K562 treated with DMSO at 1 percent for 12 hours (cell line): ENCODE measurements around the gene MT4. TPM values are rescaled to one million over a fixed set of nuclear protein-coding genes. Genes with fewer than 3 reads are reported as not detected.

Source experiments
- total RNA-seq: library from RNA; unstranded; fragments of 300-600 nt; gene quantifications from 2 replicates; pipeline ENCODE4 v1.2.3, GENCODE V29; 2022; ENCODE audit not compliant: insufficient read depth

MT4 gene
- not detected in 2 replicates for total RNA-seq

GRCh38 chr16:56564793-56565477, at the start of gene MT4:
TSS of gene MT4 (plus strand) at chr16:56565073. CDS start at chr16:56565129, 56 bp downstream.

DNA sequence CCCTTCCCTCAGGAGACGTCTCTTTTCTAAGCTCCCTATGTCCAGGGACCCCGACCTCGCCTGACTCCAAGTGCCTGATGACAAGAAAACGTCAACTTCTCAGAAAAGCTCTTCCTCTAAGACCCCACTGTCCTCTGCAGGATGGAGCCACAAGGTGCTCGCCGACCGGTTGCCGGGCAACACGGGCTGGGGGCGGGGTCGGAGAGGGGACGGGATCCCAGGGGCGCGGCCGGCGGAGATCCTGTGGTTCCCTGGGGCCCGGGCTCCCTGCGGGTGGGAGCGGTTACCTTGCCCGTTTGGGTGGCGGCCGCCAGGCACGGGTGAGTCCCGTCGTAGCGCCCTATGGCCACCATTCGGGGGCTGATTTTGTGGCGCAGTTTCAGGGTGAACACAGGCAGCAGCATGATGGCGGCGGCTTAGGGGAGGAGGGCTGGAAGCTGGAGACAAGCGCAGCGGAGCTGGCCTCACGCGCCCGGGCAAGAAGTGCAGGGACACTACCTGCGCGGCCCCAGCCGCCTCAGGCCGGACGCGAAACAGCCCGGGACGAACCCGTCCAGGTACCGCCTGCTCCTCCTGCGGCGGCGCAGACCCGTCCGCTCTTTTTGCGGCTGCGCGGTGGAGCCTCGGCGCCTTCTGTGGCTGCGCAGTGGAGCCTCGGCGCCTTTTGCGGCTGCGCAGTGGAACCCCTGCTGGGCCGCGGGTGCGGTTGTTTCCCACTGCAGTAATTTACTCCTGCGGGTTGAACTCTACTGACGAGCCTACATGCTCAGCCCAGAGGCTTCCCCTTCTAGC, 45.2 kb upstream of the MT4 start, which contains the start of gene BBS2:
BBS2 (minus strand) TSS at position 566 of the 792 bp plus-strand sequence; CDS start at position 404, 162 bp downstream.

DNA sequence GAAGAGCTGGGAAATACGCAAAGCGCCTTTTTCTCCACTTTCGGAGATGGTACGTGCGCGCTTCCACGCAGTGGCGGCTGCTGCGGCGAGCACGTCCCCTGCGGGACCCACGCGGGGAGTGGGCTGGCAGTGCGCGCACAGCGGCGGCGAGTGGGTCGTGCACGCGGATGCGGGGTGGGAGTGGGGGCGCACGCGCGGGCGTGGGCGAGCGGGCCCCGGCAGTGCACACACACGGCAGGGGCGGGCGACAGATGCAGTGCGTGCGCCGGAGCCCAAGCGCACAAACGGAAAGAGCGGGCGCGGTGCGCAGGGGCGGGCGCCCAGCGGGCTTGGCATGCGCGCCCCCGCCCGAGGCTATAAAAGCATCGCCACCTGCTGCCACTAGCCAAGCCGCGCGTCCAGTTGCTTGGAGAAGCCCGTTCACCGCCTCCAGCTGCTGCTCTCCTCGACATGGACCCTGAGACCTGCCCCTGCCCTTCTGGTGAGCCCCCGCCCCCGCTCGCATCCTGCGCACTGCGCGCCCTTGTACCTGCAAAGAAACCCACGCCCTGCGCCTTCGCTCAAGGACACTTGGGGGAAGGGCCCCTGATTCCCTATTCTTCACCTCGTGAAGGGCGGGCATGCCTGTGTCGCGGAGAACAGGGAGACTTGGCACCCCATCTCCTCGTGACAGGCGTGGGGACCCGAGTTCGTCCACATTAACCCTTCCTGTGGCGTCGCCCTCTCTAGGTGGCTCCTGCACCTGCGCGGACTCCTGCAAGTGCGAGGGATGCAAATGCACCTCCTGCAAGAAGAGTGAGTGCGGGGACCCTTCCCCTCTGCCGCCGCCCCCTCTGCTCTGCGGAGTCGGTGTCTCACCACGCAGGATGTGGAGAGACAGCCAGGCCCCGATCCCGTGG, 24.5 kb downstream of the MT4 start, which contains the start of gene MT3:
MT3 (plus strand) TSS at position 388 of the 899 bp plus-strand sequence; CDS start at position 451, 63 bp downstream.

DNA sequence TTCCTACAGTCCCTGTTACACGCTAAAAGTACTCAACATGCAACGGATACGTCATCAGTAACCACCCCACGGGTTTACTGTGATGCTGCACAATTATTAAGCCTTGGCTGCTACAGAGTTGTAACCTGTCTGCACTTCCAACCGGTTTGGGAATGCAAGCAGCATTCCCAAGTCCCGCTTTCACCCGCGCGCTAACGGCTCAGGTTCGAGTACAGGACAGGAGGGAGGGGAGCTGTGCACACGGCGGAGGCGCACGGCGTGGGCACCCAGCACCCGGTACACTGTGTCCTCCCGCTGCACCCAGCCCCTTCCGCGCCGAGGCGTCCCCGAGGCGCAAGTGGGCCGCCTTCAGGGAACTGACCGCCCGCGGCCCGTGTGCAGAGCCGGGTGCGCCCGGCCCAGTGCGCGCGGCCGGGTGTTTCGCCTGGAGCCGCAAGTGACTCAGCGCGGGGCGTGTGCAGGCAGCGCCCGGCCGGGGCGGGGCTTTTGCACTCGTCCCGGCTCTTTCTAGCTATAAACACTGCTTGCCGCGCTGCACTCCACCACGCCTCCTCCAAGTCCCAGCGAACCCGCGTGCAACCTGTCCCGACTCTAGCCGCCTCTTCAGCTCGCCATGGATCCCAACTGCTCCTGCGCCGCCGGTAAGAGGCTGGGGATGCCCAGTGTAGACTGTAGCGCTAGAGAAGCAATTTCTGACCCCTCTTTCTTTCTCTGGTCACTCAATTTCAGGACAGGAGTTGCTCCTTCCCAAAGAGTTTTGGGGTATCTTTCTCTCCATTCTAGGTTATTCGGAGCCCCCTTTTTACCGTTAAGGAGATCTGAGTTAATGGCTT, 43.4 kb downstream of the MT4 start, which contains the start of gene MT2A:
MT2A (plus strand) TSS at position 542 of the 833 bp plus-strand sequence; CDS start at position 614, 72 bp downstream.

Other genes starting within 250 kb of the MT4 start
- 80.8 and 114 TPM in 2 replicates for gene AMFR, start 139.5 kb upstream of the MT4 start, total RNA-seq
- gene NUDT21, start 113.7 kb upstream of the MT4 start, total RNA-seq, result 50.5 and 50.7 TPM in 2 replicates
- 13.1 and 23.9 TPM in 2 replicates for gene OGFOD1, start 113.5 kb upstream of the MT4 start, total RNA-seq
- 11.7 and 17.8 TPM in 2 replicates for gene BBS2, start 45.0 kb upstream of the MT4 start, total RNA-seq
- gene MT3, start 24.5 kb downstream of the MT4 start, total RNA-seq, result not detected in 2 replicates
- 28.0 and 34.8 TPM in 2 replicates for gene MT2A, start 43.5 kb downstream of the MT4 start, total RNA-seq
- gene MT1E, start 60.7 kb downstream of the MT4 start, total RNA-seq, result not detected in 2 replicates
- not detected in 2 replicates for gene MT1M, start 67.6 kb downstream of the MT4 start, total RNA-seq
- gene MT1A, start 73.6 kb downstream of the MT4 start, total RNA-seq, result not detected in 2 replicates
- not detected in 2 replicates for gene MT1B, start 86.8 kb downstream of the MT4 start, total RNA-seq
- not detected in 2 replicates for gene MT1F, start 92.9 kb downstream of the MT4 start, total RNA-seq
- not detected in 2 replicates for gene MT1G, start 103.0 kb downstream of the MT4 start, total RNA-seq
- gene MT1H, start 104.7 kb downstream of the MT4 start, total RNA-seq, result not detected in 2 replicates
- 16.4 and 18.1 TPM in 2 replicates for gene MT1X, start 117.4 kb downstream of the MT4 start, total RNA-seq
- gene NUP93, start 165.1 kb downstream of the MT4 start, total RNA-seq, result 49.1 and 76.9 TPM in 2 replicates